Activated CD4-positive, alpha-beta T cell treated with anti-CD3 and anti-CD28 coated beads, Interleukin-10, Interleukin-2, amounts not matched to agents 100 ng/mL and 50 ng/mL, durations not matched to agents 16 hours and 8 hours (primary cell): Measurements from ENCODE around the gene SEMA4D.

Experiments
- DNase-seq: peaks from one replicate; pipeline ENCODE4 v3.0.0-alpha.2; 2020

SEMA4D gene

DNA sequence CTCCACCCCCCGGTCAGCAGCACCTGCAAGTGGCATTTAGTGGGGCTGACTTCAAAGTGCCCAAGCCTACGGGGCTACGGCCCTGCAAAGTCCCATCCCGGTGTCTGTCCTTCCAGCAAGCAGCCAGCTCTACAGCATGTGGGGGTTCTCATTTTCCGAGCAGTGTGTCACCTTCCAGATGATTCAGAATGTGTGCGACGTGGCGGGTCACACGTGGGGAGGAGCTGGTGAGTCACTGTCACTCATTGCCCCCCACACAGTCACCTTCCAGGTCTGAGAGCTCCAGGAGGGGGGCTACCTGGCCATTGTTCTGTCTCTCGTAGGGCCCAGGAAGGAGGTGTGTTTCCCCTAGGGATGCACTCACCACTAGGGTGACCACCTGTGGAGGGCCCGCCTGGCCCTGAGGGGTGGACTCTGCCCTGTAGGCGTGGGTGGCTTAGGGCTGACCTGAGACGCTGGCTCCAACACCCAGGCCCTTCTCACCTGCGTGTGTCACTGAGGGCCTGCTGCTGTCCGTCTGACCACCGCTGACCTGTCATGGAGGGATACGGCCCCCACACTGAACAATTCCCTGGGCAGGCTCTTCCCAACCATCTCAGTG is 70.2 kb downstream of the SEMA4D start:
- DNase-seq, result peak; percentile 87

DNA sequence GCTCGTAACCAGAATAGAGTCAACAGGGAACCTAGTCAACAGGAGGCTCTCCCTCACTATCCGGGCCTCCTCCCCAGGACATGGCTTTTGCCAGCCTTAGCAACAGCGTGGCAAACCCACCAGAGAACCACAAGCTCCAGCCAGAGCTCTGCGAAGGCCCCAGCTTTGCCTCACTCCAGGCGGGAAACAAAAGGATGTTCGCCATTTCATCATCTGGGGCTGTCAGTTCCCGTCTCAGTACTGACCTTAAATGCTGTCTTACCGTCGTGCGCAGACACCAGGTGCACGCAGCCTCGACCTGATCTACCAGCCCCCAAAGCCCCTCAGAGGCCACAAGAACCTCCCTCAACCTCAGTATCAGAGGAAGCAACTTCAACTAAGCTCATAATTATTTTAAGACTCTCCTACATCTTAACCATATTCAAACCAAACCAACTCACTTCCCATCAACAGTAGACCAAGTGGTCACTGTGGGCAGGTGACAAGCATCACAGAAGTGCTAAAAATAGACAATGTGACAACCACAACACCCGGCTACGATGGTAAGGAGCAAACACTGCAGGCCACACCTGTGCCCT is 71.4 kb downstream of the SEMA4D start:
- DNase-seq, result peak; percentile 83

DNA sequence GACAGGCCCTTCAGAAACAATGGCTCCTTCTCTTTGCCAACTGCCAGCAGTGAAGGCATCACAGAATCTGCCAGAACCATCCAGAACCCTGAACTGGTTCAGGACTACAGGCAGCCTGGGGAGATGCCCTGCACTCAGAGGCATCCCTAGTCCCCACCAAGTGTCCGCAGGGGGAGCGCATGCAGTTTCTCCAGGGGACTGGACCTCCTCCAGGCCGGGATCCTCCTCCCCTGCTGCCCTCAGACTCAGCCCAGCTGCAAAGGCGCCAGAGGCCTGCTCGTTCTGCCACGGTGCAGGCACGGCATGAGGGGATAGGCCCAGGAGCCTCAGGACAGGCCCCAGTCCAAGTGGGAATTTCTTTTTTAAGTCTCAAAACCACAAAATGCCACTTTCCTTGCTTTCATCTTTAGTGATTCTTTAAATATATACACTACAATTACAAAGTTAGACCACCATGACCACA is 72.0 kb downstream of the SEMA4D start:
- no peak for DNase-seq

DNA sequence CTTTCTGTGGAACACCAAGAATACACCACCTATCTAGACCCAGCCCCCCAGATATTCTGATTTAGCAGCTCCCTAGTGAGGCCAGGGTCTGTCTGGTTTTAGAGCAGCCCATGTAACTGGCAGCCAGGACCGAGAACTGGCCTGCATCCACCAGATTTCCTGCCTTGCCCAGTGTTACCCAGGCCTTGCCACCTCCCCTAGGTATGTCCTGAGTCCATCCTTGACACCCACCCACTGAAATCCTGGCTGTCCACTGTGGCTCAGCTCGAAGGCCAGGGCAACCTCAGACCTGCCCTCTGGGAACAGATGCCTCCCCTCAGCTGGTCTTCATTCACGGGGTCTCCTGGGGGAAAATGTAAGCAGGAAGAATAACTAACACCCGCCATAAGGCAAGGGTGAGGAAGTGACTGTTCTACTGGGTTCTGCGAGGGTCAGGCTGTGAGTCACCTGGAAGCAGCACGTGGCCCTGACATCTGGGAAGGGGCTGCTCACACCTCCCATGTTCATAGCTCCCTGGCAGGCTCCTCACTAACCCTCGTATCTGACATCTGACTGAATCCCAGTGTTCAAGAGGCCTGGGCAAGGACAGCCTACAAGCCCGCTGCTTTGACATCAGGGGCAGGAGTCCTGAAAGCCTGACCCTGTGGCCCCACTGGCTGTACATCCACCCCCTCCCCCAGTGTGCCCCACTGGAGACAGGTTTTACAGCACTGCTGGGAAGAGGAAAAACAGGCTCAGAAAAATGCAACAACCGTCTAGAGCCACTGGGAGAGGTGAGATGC is 72.7 kb downstream of the SEMA4D start:
- no peak for DNase-seq

DNA sequence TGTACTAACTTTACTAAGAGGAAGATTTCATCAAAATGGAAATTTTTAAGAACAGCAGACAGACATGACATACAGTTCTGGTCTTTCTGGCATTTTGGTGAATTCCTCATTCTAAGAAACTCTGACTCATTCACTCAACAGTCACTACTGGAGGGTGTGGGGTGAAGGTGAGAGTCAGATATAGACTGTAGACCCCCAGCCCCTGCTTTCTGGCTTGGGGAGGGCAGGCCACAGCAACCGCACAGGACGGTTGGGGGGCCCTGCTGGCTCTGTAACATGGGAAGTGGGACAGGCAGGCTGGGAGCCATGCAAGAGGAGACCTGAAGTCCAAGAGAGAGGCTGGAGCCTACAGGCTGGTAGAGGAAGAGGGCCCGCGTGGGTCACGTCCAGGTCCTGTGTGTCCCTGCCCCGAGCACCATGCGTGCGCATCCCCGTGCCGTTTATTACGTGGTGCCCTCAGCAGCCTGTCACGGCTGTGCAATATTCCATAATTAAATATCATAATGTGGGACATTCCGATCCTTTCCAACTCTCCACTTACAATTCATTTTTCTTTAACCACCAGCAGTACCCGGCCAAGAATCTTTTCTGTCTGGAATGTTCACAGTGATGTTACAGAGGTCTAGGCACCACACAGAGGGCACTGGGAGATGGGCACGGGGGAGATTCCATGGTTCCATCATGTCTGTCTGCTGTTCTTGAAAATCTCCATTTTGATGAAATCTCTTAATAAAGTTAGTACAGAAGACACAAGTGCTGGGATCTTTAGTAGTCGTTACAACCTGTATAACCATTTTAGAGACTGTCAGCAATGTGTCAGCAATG is 75.5 kb downstream of the SEMA4D start:
- peak; percentile 94 for DNase-seq

DNA sequence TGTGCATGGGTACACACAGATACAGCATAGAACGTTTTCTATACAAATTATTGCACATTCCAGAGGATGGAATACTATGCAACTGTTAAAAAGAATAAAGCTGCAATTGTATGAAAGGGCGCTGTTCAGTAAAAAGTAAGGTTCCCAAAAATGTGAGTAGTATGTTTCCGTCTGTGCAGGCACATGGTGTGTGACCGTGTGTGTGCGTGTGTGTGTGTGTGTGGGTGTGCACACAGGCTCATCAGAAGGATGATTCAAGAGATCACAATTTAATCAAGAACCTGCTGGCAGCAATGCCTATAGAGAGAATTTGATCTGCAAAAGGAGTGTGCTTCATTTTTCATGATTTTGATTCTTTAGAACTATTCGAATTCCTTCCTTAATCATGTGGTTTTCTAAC is 76.3 kb downstream of the SEMA4D start:
- DNase-seq, result peak; percentile 53

DNA sequence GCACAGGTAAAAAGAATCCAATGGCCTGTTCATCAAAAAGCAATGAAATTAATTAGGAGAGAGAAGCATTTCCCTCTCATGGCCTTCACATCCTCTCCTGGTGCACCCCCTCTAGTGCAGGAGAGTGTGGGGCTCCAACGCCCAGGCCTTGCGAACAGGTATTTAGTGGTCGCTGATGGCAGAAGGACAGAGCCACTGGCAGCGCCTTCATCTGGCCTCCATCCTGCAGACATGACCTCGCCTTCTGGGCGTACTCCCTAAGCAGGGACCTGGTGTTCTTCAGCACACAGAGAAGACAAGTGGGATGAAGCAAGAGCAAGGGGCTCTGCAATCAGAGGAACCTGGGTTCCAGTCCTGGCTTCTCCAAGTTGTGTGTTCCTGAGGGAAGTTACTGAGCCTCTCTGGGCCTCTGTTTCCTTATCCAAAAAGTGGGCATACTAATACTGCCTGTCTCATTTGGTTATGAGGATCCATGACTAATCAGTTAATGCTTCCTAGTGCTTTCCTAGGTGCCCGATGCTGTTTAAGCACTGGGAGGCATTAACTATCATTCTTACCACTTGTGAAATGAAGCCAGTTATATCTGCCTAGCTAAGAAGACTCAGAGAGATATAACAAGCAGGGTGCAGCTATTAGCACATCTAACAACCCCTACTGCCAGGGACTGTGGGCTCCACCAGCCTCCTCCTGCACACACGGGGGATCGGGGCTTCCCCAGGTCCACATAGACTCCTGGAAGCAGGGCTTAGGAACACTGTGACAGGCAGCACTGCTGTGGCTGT is 77.3 kb downstream of the SEMA4D start:
- DNase-seq, result no peak

DNA sequence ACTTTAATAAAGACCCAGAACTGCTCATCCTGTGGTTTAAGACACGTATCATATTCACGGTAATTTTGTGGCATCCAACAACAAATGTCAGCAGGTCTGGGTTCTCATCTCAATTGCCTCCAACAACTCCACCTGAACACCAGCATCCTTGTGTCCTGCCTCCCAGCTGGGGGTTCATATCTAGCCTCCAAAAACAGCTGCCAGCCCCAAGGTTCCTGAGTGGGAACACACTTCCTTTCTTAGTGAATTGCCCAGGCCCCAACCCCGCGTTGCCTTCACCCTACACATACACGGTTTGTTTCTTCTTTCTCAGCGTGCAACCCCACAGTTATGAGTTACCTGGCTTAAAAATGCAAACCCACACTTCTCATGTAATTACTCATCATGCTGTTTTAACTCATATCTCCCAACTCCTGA is 77.9 kb downstream of the SEMA4D start:
- peak; percentile 86 for DNase-seq

DNA sequence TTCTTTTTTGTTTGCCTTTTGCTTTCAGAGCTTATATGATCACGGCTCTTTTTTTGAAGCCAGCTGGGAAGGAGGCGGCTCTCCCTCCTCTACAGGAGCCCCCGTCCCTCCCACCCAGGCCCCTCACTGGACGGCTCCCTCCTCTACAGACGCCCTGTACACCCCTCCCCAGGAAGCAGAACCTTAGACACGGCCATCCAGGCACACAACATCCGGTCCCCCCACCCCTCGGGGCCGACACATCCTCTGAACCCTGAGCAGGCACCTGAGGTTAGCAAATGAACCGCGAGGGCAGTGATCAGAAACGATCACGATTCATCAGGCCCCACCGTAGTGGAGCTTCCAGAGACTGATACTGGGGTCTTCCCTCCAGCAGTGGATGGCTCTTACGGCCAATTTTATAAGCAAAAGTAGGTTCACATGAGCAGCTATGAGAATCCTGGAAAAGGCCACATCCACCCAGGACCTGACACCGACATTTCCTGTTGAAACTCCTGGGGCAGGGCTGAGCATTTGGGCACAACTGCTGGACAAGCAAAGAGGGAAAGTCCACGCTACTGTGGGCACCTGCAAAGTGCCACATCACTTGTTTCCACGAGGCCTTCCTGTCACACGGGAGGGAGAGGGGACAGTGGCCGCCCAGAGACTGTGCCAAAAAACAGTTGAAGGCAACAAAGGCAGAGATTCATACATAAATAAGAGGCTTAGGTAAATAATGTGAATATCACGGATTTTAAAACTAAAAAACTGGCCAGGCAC is 78.9 kb downstream of the SEMA4D start:
- peak; percentile 88 for DNase-seq

DNA sequence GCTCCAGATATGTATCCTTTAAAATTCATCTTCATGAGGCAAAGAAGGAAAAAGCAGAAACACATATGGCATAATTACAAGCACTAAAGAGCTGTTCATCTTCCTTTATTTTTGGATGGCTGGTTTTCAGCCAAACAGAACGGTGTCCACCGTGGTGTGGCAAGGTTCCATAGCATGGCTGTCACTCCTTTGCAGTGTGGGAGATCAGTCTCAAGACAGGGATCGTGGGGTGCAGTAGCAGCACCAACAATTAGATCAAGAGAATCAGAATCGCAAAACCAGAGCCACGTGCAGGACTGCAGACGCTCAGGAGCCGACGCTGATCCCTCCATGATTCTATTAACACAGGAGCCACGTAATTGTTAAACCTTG is 79.5 kb downstream of the SEMA4D start:
- DNase-seq, result no peak

DNA sequence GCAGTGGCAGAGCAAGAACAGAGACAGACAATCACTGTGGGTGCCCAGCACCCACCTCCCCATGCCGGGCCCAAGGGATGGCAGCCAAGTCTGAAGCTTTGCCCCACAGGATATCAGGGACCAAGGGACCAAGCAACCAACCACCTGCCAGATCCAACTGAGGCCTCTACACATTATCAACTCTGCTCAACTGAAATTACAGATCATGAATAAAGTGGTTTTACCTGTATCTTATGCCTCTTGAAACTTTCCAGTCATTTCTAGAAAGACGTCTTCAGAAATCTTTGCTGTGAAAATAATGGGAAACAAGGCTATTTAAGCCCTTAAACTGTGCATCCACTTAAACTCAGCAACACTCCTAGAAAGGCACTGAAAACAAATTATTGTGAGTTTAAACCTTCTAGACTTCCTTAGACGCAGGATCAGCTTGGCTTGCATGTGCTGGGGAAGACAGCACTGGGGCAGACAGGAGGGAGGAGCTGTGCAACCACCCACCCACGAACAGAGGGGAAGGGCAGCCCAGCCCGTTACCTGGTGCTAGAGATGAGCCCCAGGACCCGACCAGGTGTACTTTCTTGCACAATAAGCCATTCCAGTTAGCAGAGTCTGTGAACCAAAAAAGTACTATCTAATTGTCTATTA is 80.0 kb downstream of the SEMA4D start:
- peak; percentile 69 for DNase-seq

DNA sequence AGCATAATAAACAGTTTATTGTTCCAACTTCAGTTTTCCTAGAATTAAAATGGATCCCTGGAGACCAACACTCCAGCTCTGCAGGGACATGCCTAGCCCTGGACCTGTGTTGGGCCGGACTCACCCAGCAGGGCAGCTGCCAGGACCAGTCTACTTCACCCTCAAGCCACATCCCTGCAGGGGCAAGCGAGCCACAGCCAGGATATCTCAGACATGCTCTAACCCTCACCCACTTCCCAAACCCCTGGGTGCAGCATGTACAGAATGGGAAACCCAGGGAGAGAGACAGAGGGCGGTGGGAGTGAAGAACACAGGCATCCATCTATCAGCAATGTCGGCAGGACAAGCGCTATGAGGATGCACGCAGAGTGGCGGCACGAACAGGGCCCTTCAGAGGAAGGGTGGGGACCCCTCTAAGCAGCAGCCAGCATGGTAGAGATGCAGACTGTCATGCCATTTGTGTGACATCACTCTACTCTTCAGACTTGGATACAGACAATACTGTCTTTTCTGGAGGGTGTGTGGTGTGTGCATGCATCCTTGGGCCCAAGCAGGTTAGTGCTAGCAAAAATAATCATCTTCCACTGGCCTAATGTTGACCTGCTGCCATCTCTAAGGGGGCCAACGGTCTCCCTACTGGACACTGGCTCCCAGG is 83.1 kb downstream of the SEMA4D start:
- DNase-seq, result no peak

DNA sequence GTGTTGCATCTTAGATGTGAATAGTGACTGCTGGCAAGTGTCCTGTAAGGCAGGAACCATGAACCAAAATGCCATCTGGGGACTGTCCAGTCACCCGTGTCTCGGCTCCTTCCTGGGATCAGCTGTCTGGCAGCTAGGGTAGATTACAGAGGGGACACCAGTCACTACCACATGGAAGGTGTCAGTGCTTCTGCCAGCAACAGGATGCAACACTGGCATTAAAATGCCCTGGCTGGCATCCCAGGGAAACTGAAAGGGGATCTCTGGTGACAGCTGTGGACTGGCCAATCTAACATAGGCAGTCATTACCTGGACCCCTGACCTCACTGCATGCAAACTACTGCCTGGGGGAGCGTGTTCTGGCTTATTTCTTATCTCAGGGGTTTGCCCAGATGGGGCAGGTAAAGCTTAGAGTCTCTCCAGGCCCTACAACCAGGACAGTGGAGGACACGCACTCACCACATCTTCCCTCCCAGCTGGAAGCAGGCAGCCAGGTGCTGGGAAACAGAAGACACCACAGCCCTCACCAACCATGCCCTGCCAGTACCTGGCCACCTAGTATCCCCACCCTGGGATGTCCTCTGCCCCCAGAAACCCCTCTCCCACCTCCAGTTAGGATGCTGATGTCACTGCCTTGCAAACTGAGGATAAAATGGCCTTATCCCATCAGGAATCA is 83.8 kb downstream of the SEMA4D start:
- no peak for DNase-seq

DNA sequence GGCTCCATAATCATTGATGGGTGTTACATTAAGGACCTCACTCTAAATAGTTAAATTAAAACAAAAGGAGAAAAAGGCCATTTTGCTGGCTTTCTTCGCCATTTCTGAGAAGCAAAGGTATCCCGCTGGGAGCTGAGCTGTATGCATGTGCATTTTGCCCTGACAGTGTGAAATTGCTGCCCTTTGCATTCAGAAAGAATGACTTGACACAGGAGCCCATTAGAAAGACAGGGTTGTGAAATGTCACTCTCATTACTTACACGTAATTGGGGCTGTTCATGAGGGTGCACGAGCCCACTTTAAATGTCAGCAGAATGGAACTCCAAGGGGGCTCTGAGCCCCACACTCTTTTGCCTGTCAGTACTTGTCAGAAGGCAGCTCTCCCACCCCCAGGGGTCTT is 85.0 kb downstream of the SEMA4D start:
- DNase-seq, result no peak

DNA sequence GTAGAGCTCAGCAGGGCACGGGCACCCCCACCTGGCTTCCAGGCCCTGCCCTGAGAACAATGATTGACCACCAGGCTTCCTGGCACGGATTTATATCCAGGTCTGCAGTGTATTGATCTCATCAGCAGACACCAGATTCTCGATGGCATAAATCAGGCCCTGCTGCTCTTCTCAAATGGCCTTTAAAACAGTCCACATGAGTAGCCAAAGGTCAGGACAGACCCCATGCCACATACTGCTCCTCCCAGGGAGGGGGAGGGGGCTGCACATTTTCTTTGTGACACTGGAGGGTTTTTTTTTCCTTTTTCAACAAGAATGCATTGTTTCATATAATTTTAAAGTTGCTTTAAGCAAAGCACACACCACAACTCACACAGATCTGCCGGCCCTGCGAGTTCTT is 85.4 kb downstream of the SEMA4D start:
- DNase-seq, result no peak

DNA sequence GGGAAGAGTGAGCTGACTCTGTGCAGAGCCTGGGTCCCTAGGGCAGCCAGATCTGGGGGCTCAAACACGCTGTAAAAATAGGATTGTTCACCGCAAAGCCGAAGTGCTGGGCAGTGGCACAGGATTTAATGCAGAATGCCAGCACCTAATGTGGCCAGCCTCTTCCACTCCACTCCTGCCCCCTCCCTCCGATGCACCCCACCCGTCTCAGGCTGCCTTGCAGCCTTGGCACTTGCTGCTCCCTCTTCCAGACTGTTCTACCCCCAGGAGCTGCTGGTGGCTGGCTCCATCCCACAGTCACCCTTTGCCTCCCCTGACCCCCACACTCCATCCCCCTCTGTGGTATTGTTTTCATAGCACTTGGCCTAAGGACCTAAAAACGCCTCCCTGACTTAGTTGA is 86.2 kb downstream of the SEMA4D start:
- no peak for DNase-seq

DNA sequence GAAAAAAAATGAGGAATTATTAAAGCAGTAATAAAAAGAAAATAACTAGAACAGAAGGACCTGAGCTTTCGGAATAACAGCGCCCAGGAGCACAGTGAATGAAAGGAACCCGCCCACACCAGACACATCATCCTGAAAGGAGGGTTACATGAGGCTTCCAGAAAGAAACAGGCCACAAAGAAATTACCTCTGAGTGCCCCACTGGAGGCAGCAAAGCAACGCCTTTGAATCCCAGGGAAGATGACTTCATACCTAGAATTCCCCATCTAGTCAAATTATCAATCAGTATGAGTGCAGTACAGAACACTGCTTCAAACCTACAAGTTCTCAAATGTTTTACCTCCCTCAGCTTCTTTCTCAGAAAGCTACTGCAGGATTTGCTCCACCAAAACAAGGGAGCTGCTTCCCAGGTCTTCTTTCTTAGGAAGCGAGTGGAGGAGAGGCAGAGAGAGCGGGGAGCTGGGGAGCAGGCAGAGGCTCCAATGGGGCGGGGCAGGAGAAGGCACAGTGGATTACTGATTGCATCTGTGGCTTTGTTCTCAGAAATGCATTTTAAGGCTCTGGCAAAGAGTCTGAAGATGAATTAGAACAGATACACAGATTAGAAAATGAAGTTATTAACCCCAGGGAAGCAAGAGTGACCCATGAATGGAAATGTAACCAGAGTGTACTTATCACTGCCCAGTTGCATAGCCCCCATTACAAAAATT is 87.1 kb downstream of the SEMA4D start:
- DNase-seq, result peak; percentile 93

DNA sequence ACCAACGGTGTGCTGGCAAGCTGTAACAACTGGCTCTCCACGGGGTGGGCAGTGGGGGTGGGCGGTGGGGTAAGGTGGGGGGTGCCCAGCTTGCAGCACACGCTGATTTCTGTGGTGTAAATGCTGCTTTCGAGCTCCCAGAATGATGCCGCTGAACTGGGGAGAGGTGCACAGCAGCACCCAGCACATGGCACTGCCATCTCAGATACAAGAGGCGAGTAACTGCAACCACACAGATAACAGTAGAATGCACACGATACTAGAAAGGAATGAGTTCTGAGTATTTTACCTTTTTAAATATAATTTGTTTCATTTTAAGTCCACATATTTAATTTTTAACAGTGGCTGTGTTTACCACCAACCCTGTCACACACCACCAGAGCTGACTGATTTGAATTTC is 87.9 kb downstream of the SEMA4D start:
- DNase-seq, result no peak

DNA sequence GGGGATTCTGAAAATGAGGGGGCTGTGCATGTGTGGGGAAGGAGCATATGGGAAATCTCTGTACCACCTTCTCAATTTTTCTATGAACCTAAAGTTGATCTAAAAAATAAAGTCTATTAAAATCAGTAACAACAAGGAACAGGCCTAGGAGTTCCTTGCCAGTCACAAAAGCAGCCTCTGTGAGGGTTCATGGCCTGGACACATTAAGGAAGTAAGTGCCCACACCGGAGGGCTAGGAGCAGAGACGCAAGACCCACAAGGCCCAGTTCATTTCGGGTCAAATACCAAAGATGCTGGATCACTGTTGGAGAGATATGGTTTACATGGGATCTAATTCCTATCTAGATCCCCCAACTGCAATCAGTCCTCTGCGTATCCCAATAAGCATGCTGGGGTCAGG is 88.4 kb downstream of the SEMA4D start:
- DNase-seq, result no peak
